HL-60 (cell line): ENCODE data around the gene IL12RB1.

Experiments
- CTCF ChIP-seq: IDR thresholded peaks from one replicate; pipeline ENCODE4 v1.5.1; 2011; ENCODE audit warnings: low read length, control low read depth, inconsistent platforms; ENCODE audit not compliant: insufficient read depth
- POLR2AphosphoS5 ChIP-seq: IDR thresholded peaks from 2 replicates; pipeline ENCODE4 v1.6.1; 2012; ENCODE audit warnings: low read depth
- REST ChIP-seq: IDR thresholded peaks from 2 replicates; pipeline ENCODE4 v1.6.1; 2012; ENCODE audit warnings: low read depth; ENCODE audit not compliant: insufficient replicate concordance

GRCh38 chr19:18108897-18109296 lies 22.2 kb upstream of the IL12RB1 start:
- TF ChIP-seq CTCF: no peak
- no peak for TF ChIP-seq REST
- TF ChIP-seq POLR2AphosphoS5: no peak
